CD1c-positive myeloid dendritic cell (primary cell): ENCODE results near the gene NT5C1A.

ENCODE experiments used
- DNase-seq: peaks from one replicate; pipeline ENCODE4 v3.0.0-alpha.2; 2016; ENCODE audit errors: extremely low spot score

The NT5C1A gene

DNA sequence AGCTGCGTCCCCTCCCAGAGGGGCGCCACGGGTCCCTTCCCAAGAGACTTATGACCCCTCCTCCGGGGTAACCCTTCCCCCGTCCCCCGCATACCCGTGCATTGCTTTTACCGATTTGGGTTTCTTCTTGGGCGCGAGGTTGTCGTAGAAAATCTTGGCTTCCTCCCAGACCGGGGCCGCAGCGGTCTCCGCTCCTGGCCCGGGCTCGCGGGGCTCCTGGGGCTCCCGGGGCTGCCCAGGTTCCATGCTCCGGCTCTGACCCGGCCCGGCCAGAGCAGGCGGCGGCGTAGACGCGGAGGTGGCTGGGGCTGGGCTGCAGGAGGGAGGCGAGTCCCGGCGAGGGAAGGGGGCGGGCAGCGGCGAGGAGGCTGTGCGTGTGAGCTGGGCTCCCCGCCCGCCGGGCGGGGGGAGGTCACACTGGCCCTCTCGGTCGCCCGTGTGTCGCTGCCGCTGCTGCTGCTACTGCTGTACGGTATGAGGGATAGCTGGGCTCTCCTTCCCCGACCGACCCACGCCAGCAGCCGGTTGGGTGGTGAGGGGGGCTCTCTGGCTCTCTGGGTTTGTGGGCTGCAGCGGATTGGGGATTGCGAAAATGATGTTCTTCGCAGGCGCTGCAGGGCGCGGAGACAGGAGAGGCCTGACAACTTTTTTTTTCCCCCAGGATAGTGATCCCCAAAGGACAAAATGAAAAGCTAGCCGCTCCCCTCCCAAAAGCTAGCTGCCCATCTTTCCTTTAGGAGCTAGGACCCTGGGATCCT, at the start of gene NT5C1A:
Gene NT5C1A (minus strand): TSS at position 315 of the 758 bp plus-strand sequence. CDS start 69 bp downstream, at position 246.
- DNase-seq = peak; percentile 37

DNA sequence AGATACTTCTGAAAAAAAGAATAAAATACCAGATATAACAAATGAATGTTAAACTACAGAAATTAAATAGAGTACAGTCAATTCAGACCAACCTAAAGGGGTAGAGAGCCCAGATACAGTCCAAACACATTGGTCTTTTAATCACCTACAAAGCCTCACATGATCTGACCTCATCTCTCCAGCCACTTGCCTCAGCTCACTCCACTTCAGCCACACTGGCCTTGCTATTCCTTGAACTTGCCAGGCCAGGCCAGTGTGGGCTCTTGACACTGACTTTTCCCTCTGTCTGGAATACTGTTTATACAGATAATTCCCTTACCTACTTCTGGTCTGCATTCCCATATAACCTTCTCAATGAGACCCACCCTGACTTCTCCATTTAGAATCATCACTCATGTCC, 49.8 kb upstream of the NT5C1A start:
- no peak for DNase-seq

DNA sequence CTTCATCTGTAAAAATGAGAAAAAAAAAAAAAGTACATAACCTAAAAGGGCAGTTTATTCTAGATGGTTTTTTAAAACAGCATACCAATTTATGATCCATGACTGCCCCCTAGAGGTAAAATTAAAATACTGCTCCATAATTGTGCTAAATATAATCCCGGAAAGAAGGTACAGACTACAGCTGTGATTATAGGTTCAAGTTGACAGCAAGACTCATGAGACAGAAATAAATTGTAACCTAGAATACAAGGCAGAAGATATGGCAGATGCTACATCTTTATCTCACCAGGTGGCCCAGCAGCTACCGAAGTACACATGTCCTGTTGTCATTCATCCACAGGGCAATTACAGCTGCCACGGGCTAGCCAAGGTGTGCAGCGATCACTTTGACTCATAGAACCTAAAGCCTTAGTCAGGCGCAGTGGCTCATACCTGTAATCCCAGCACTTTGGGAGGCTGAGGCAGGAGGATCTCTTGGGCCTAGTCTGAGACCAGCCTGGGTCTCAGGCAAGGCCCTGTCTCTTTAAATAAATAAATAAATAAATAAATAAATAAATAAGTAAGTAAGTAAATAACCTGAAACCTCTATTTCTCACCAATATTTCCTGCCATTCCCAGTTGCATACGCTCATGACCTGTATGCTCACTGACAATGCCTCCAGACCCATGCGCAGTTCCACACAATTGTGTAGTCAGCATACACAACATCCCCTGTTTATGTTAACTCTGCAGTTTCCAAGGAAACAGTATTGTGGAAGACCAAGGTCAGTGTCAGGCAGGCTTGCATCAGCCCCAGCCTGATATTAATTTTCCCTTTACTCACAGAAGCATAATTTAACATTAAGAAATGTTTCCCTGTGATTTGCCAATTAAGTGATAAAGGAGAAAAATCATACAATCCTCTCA, 48.4 kb upstream of the NT5C1A start:
- peak; percentile 84 for DNase-seq

DNA sequence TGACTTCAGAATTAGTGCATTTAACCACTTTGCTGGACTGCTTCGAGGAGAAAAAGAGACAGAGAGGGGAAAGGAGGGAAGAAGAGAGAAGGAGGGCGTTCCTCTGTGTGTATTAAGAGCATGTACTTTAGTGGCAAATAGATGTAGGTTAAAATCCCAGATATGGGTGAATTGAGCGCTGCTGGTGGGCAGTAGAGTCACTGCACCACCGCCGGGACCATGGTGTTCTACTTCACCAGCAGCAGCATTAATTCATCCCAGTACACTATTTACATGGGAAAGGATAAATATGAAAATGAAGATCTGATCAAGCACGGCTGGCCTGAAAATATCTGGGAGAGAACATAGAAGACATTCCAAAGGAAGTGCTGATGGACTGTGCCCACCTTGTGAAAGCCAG, 45.9 kb upstream of the NT5C1A start:
- no peak for DNase-seq

DNA sequence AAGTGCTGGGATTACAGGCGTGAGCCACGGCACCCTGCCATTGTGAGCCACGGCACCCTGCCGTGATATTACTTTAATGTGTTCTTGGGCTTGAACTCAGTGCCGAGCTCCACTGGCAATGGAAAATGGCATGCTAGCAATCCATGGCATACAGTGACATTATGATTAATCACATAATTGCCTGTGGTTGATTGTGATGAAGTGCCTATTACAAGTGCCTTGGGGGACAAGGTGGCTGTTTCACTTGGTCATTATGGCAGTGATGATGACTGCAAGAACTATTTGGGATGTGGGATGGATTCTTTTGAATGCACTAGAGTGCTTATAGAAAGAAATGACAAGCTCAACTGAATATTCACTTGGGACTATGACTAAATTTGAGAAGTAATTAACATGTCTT, 41.6 kb upstream of the NT5C1A start:
- DNase-seq = no peak

DNA sequence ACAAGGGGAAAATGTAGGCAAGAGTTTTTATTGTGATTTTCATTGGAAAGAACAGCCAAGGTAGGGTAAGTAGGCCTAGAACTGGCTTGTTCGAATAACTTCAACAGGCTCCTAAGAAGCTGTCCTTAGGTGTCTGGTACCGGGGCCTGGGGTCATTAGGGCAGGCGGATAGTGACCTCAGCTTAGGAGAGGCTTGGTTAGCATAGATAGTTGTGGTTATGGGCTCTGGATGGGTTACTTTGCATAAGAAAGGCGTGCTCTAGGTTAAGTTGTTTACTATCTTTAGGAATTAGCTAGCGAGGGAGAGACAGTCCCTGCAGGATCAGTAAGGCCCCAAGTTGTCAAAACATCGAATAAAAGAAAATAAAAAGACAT, 40.0 kb upstream of the NT5C1A start:
- DNase-seq = no peak

DNA sequence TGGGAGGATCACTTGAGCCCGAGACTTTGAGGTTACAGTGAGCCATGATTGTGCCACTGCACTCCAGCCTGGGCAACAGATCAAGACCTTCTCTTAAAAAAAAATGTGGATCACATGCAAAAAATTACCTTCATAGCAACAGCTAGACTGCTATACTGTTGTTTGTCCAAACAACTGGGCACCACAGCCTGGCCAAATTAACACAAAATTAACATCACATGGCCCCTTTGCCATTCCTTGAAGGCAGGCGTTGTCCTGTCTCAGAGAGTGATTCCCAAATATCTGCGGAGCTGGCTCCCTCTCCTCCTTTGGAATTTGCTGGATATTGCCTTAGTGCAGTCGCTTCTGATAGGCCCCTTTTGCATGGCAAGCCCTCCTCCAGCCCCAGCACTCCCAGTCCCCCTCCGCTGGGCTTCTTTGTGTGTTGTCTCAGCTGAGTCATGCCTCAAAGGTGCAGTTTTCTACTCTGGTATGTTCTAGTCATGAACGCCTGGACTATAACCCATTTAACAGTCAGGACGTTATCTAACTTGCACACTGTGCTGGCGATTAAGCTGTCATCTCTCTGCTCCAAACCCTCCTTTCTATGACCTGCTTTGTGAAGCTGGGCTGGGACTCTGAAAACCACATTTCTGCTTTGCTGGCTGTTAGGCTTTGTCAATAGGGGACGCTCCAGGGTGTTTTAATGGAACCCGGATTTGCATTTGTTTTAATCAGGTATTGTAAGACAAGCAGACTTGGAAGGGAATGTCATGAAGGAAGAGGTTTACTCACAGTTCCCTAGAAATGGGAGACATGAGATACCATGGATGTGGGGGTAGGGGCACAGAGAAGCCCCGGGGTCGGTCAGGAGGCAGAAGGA, 39.4 kb upstream of the NT5C1A start:
- no peak for DNase-seq

DNA sequence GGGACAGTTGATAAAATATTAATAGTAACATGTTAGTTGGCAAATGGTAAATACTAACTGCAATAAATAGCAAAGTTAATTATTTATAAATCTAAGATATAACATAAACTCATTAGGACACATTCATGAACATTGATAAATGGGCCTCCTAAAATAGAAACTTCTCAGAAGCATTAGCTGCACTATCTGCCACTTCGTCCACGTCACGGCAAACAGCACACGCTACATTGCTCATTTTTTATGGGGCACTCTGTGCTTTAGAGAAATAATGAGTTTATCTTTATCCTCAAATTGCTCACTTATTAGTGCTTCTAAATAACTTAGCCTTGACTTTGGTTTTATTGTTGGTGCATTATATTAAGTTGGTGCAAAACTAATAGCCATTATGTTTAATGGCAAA, 35.6 kb upstream of the NT5C1A start:
- no peak for DNase-seq

DNA sequence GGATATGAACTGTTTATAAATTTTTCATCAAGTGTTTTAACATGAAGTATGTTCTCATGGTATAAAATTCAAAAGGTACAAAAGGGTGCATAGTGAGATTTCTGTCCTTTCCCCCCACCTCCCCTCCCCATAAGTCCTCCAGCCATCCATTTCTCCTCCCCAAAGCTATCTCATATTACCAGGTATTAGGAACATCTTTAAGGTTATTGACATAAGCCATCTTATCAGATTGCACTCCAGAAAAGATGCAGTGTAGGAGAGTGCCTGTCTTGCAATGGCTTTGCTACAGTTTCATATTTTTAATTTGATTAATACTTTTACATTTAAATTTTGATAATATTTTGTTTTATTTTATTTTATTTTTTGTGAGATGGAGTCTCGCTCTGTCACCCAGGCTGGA, 32.9 kb upstream of the NT5C1A start:
- DNase-seq = no peak

DNA sequence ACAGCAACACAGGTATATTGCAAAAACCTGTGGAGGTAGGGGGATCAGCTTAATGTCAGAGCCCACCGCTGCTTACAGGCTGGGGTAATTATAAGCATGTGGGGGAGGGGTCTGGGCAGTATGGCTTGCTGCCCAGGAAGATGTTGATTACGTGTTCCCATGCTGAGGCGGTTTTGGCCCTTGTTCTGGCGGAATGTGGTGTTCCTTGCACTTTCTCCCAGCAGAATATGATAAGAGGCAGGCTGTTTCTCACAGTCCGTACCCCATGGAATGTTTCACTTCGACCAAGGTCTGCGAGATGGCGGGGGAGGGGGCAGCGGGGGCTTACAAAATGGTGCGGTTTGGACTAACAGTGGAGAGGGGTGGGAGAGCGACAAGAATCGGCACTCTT, 29.1 kb upstream of the NT5C1A start:
- DNase-seq = no peak

DNA sequence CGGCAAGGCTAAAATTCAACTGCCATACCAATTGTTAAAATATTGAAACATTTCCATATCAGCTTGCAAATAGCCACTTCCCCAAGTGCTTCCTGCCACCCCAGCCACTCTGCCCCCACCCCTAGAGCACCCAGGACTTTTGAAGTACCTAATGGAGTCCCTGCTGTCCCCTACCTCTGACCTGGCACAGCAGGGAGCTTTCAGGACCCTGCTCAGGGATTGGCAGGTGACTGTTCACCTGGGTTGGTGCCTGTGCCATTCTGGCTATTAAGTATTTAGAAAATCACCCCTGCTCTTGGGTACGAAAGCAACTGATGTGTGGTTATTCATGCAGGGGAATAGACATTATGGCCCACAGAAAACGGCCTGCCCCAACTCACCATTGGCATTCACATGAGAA, 28.4 kb upstream of the NT5C1A start:
- DNase-seq = no peak

DNA sequence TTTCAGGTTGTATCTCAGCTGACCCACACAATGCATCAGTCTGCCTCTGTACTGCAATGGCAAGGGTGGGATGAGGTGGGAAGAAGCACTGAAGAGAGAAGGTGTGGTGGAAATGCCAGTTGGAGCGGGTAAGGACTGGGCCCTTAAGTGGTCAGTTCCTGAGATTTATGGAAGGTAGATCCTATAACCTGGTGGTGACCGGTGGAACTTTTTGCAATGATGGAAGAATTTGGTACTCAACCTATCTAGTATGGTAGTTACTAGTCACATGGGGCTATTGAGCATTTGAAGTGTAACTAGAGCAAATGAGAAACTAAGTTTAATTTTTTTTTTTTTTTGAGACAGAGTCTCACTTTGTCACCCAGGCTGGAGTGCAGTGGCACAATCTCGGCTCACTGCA, 27.5 kb upstream of the NT5C1A start:
- DNase-seq = no peak

DNA sequence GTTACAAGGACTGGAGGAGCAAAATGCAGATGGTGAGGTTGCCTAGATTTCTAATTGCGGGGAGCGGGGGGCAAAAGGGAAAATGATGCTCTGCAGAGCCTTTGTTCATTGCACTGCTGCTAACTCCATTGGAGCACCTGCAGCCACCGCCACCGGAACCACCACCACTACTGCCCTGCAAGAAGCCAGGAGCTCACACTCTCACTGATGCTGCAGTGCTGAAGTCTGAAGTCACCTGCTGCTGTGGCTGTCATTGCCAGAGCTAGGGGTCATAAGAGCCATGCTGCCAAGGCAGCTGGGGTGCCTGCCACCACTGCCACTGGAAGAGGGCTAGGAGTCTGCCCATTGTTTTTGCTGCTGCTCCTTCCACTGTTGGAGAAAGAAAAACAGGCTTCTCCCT, 26.7 kb upstream of the NT5C1A start:
- no peak for DNase-seq

DNA sequence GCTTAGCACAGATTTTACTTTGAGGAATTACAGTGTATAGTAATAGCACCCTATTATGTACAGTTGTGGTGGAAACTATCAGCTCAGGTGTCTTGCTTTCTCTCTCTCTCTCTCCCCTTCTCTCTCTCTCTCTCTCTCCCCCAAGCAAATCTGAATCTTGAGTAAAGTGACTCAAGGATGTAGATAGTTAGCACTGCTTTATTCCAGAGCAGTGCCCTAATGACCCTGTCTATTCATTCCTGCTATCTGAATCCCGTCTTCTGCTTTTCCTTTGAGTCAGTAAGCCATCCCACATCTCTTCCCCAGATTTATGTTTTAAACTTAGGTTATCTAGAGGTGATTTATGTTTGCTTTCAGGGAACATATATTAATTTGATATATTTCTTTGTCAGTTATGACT, 24.5 kb upstream of the NT5C1A start:
- DNase-seq = no peak

DNA sequence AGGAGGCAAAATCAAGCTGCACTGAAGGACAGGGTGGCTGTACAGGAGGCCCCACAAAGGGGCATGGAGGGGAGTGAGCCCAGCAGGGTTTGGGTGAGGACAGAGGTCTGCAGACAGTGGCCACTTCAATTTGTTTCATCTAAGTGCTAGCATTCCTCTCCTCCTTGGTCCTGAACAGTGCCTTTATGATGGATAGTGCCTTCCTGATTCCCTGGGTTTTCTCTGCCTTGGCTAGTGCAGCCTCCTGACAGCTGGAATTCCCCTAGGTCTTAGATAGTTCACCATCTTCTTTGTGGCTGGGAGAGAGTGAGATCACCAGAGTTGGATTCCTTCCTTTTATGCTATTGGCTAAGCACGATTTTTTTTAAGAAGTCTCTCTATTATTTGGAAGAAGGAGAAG, 23.1 kb upstream of the NT5C1A start:
- DNase-seq = no peak

DNA sequence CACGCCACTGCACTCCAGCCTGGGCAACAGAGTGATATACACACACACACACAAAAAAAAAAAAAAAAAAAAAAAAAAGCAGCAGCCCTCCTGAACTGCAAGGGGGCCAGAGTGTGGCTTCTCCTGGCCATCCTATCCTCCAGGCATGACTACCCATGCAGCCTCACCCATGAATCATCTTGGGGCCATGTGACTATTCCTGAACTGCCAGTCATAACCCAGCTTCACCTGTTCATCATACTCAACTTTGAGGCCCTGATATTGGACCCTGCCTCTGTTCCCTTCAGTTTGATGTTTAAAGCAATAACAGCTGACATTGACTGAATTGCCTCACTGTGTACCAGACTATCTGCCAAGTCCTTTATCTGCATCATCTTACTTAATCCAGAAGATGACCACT, 22.1 kb upstream of the NT5C1A start:
- no peak for DNase-seq

DNA sequence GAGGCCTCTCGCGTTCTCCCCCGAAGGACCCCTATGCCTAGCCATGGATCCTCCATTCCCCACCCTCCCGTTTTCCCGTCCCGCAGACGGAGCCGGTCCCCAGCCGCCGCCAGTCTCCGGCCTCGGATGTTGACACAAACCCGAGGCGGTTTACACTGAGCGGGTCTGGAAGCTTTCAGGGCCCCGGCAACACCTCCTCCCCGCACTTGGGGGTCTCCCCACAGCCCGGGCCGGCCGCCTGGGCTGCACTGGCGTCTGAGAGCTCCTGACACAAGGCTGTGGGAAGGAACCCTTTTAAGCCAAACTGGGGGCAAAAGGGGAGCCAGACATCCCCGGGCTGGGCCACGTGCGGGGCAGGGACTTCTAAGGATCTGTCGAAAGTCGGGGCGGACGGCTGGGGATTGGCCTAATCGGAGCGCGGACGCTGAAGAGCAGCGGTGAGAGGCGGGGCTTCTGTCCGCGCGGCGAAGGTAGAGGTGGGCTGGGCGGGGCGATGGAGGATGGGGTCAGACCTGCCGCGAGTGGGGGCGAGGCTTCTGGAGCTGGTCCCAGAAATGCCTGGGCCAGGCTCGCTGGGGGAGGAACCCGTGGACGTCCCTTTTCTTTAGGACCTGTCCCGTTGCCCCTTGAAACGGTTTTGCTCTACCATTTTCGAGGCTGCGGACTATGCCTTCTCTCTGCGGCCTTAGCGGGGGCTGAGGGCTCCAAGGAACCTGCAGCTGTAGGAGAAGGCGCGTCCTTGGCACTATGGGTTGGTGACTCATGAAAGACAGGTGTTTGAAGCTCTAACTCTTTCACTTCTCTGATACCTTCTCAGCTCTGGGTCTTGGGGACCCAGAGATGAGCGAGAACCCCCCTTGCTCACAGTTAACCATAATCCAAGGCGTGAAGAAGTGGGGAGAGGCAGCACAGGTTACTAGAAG, 20.5 kb upstream of the NT5C1A start:
- peak; percentile 4 for DNase-seq

DNA sequence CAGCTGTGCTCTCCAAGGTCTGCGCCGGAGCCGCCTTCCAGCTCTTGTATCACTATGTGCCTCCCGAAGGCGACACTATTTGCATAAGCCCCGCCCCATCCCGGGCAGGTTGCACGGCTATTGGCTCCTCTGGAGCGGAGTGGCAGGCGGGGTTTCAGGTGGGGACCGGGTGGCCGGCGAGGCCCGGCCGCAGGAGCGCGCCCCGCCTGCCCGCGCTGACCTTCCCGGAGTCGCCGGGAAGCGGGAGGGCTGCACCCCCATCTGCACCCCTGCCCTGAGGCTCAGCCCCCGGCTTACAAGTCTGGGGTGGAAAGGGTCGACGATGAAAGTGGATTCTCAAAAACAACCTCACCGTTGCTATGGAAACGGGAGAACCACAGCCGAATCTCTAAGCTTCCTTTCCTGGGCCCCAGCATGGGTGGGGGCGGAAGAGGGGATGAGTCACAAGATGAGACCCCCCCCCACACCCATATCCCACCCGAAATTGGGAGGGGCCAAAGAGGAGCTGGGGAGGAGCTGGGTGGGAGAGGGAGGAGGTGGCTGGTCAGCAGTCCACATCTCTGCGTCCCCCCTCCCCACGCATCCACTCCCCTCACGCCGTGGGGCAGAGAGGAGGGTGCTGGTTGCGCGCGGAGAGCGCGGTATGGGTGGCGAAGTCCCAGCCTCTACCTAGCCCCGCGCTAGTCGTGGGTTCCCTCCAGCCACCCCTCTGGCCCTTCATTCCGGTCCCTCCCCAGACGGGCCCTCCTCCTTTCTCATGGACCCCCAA, 19.7 kb upstream of the NT5C1A start, which contains the start of gene HPCAL4:
Gene HPCAL4 (minus strand): TSS at position 51 of the 769 bp plus-strand sequence. CDS start 6,830 bp downstream, outside the sequence.
- DNase-seq = peak; percentile 84

DNA sequence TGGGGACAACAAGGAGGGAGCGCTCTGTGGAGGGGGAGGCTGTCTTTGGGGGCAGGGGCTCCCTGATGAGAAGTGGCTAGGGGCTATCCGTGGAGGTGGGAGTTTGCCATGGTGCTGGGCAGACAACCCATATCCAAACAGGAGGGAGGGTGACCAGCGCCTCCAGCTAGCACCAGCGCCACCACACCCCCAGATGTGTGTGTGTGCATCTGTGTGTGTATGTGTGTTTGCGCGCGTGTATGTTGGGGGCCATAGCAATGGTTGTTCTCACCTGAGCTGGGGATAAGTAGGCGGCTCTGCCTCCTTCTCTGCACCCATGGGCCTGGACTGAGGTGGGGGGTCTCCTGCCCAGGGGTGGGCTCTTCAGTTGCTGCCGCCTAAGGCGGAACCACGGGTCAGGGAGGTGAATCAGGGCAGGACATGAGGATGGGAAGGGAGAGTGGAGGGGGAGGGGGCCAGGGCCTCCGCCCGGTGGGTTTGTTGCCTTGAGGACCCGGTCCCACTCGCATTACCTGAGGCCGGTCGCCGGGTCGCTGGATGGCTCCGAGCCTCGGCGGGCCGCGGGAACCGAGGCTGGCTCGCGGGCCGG, 19.0 kb upstream of the NT5C1A start:
- DNase-seq = no peak

DNA sequence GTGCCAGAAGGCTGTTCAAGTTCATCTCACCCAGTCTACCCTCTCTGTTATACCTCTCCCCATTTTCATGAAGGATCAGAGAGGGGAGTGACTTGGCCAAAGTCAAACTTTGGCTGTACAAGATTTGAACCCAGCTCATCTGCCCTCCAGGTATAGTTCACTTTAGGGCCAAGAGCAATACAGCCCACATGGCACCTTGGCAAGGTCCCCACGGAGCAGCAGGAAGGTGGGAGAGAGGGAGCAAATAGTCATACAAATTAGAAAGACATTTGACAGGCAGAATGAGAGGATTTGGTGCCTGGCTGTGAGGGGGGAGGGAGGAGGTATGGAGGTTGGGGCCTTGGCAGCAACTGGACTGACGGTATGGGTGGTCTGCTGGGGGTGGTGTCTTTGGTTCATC, 18.3 kb upstream of the NT5C1A start:
- no peak for DNase-seq
